ENCODE results near the gene TLCD2. TPM values are rescaled to one million over a fixed set of nuclear protein-coding genes. Genes with fewer than 3 reads are reported as not detected.
"Not testable (repeated sequence)": the region's sequence is repeated elsewhere in the genome, so short reads cannot be mapped to it uniquely, and the experiment has no call there.

The TLCD2 gene
- total RNA-seq, 1 donor, result 4.7 TPM

GRCh38 chr17:1709403-1709951 lies 700 bp downstream of the TLCD2 start:
- Histone ChIP-seq H3K27me3 (ENCODE audit: insufficient read depth, low read length) (no peaks in the 10 kb centered on the region), H2AFZ (ENCODE audit: low read length) (no peak overlapping the region), H4K20me1 (ENCODE audit: insufficient read depth, low read length) (peaks cover 44% of the 10 kb centered on the region), H3K79me2 (ENCODE audit: insufficient read depth, low read length) (peaks cover 30% of the 10 kb centered on the region), H3K4me2 (ENCODE audit: insufficient read depth, low read length) (no peak overlapping the region), H3K4me1 (ENCODE audit: insufficient read depth, low read length) (peaks cover 40% of the 10 kb centered on the region), H3K36me3 (ENCODE audit: insufficient read depth, low read length) (peaks cover 30% of the 10 kb centered on the region), H3K27ac (ENCODE audit: low read depth, low read length) (no peak overlapping the region), H3K4me3 (ENCODE audit: insufficient read depth, low read length) (peak overlapping the region; percentile 73), H3K9me3 (ENCODE audit: low read depth, low read length) (no peaks in the 10 kb centered on the region)
- TF ChIP-seq CTCF (IDR thresholded peaks at IDR 0.05; ENCODE audit: extremely low read depth, low read depth, low read length), result no peak
- peak; percentile 91 for DNase-seq (ENCODE audit: insufficient read length, low spot score, missing footprints)

- Histone ChIP-seq H4K20me1 (ENCODE audit: insufficient read depth, low read length) (peaks cover 38% of the 10 kb centered on the region), H3K79me2 (ENCODE audit: insufficient read depth, low read length) (peaks cover 24% of the 10 kb centered on the region), H3K36me3 (ENCODE audit: insufficient read depth, low read length) (peaks cover 25% of the 10 kb centered on the region), H3K4me1 (ENCODE audit: insufficient read depth, low read length) (peaks cover 35% of the 10 kb centered on the region)
- H3K9me3 ChIP-seq (ENCODE audit: low read depth, low read length); H3K27me3 ChIP-seq (ENCODE audit: insufficient read depth, low read length); H3K4me2 ChIP-seq (ENCODE audit: insufficient read depth, low read length); H3K4me3 ChIP-seq (ENCODE audit: insufficient read depth, low read length); H3K27ac ChIP-seq (ENCODE audit: low read depth, low read length); H2AFZ ChIP-seq (ENCODE audit: low read length): not testable (repeated sequence)
- DNase-seq (ENCODE audit: insufficient read length, low spot score, missing footprints), result peak; percentile 45
These were observed 1.3 kb downstream of the TLCD2 start for GRCh38 chr17:1708791-1709346.

- TF ChIP-seq CTCF (IDR thresholded peaks at IDR 0.05; ENCODE audit: extremely low read depth, low read depth, low read length), result no peak
- peak; percentile 67 for DNase-seq (ENCODE audit: insufficient read length, low spot score, missing footprints)
- H3K4me1 ChIP-seq (ENCODE audit: insufficient read depth, low read length), result peaks cover 18% of the 10 kb centered on the region
- H3K4me2 ChIP-seq (ENCODE audit: insufficient read depth, low read length), result no peak overlapping the region
- H4K20me1 ChIP-seq (ENCODE audit: insufficient read depth, low read length), result peaks cover 20% of the 10 kb centered on the region
- peaks cover 7% of the 10 kb centered on the region for H3K36me3 ChIP-seq (ENCODE audit: insufficient read depth, low read length)
- no peak overlapping the region for H2AFZ ChIP-seq (ENCODE audit: low read length)
- H3K79me2 ChIP-seq (ENCODE audit: insufficient read depth, low read length), result peaks cover 6% of the 10 kb centered on the region
- H3K27me3 ChIP-seq (ENCODE audit: insufficient read depth, low read length), result no peaks in the 10 kb centered on the region
- H3K4me3 ChIP-seq (ENCODE audit: insufficient read depth, low read length), result no peak overlapping the region
- H3K27ac ChIP-seq (ENCODE audit: low read depth, low read length), result no peak overlapping the region
- no peaks in the 10 kb centered on the region for H3K9me3 ChIP-seq (ENCODE audit: low read depth, low read length)
These were observed 3.1 kb downstream of the TLCD2 start for GRCh38 chr17:1707107-1707506.

GRCh38 chr17:1705004-1705403 lies 5.2 kb downstream of the TLCD2 start:
- Histone ChIP-seq H3K9me3 (ENCODE audit: low read depth, low read length) (no peaks in the 10 kb centered on the region), H3K27me3 (ENCODE audit: insufficient read depth, low read length) (no peaks in the 10 kb centered on the region), H3K4me1 (ENCODE audit: insufficient read depth, low read length) (no peaks in the 10 kb centered on the region), H3K79me2 (ENCODE audit: insufficient read depth, low read length) (no peaks in the 10 kb centered on the region), H2AFZ (ENCODE audit: low read length) (no peak overlapping the region), H3K36me3 (ENCODE audit: insufficient read depth, low read length) (no peaks in the 10 kb centered on the region), H3K4me3 (ENCODE audit: insufficient read depth, low read length) (no peak overlapping the region), H4K20me1 (ENCODE audit: insufficient read depth, low read length) (peaks cover 3% of the 10 kb centered on the region), H3K27ac (ENCODE audit: low read depth, low read length) (no peak overlapping the region), H3K4me2 (ENCODE audit: insufficient read depth, low read length) (no peak overlapping the region)
- DNase-seq (ENCODE audit: insufficient read length, low spot score, missing footprints), result no peak
- no peak for TF ChIP-seq CTCF (IDR thresholded peaks at IDR 0.05; ENCODE audit: extremely low read depth, low read depth, low read length)
